ENCODE data around the gene TMEM106B. TPM values are rescaled to one million over a fixed set of nuclear protein-coding genes. Genes with fewer than 3 reads are reported as not detected.

TMEM106B gene
- total and polyA plus RNA-seq, 2 of the 4 experiments (the other 2 are of a cell fraction): 24.7 to 59.5 TPM

GRCh38 chr7:12207046-12207445 is 4.0 kb upstream of the TMEM106B start:
- Histone ChIP-seq H3K36me3 (ENCODE audit: control insufficient read depth, insufficient read depth, low read length) (no peaks in the 10 kb centered on the region), H3K14ac (replicated peaks; ENCODE audit: low read depth, low read length) (no peak overlapping the region), H3K9me3 (ENCODE audit: control insufficient read depth, insufficient read depth, low read length) (no peaks in the 10 kb centered on the region), H2AK5ac (ENCODE audit: low read depth, low read length) (no peak overlapping the region), H3K56ac (ENCODE audit: extremely low read depth, insufficient read depth, low read length) (no peak overlapping the region), H2BK20ac (ENCODE audit: low read depth, low read length) (no peak overlapping the region), H2AFZ (replicated peaks; ENCODE audit: low read length, poor library complexity) (no peak overlapping the region), H3K4me3 (ENCODE audit: insufficient read depth, low read depth, low read length) (no peak overlapping the region), H3K18ac (ENCODE audit: low read depth, low read length) (no peak overlapping the region), H2AK9ac (replicated peaks; ENCODE audit: low read depth, low read length, poor library complexity) (no peak overlapping the region), H3K9ac (ENCODE audit: low read depth, low read length) (no peak overlapping the region), H2BK120ac (ENCODE audit: low read depth, low read length) (no peak overlapping the region), H3K79me1 (ENCODE audit: low read depth in 1 of 2, low read length in 2 of 2) (peaks cover 7% of the 10 kb centered on the region in 2 experiments), H4K8ac (ENCODE audit: low read depth in 2 of 2, low read length in 2 of 2) (no peak overlapping the region), H3K9me1 (ENCODE audit: insufficient read depth, low read length) (no peaks in the 10 kb centered on the region), H3K23ac (ENCODE audit: low read depth, low read length) (no peak overlapping the region), H2BK5ac (ENCODE audit: low read depth, low read length, poor library complexity, severe bottlenecking) (no peak overlapping the region), H3K4me2 (ENCODE audit: low read depth, low read length) (no peak overlapping the region), H4K5ac (ENCODE audit: low read depth, low read length) (no peak overlapping the region), H3K4me1 (ENCODE audit: control insufficient read depth, insufficient read depth, low read length) (peaks cover 1% of the 10 kb centered on the region; the same call in 1 of the 2 replicates), H3K27me3 (ENCODE audit: control insufficient read depth, insufficient read depth, low read length) (peaks cover 3% of the 10 kb centered on the region), H2BK15ac (ENCODE audit: low read depth, low read length) (no peak overlapping the region), H4K91ac (ENCODE audit: insufficient read depth, low read depth, low read length) (no peak overlapping the region), H4K20me1 (ENCODE audit: insufficient read depth, low read length) (no peaks in the 10 kb centered on the region), H3K27ac (ENCODE audit: insufficient read depth, low read length) (no peak overlapping the region), H3K4ac (ENCODE audit: low read depth, low read length) (no peak overlapping the region)
- ChIA-PET POLR2A (ENCODE audit: unreplicated experiment) (no interaction called here), CTCF (no interaction called here)
- in situ Hi-C loops (cut with MboI; ENCODE audit: low sequenced_read_pairs): no loop called here
- no TSS peak for BruUV-seq (replicated peaks)
- intact Hi-C loops (cut with micrococcal nuclease): no loop called here
- no peak for ATAC-seq (ENCODE audit: low read depth)
- WGBS, 2 experiments (ENCODE audit: extremely low coverage in 2 of 2, insufficient read length in 1 of 2): no CpG with 5 or more reads among the region's 2 CpGs
- DNase-seq: no peak
- dilution Hi-C loops (cut with HindIII; ENCODE audit: low sequenced_read_pairs, unreplicated experiment): no loop called here
- TF ChIP-seq CHD1 (IDR thresholded peaks at IDR 0.05; ENCODE audit: low read depth, low read length) (no peak), MAZ (IDR thresholded peaks at IDR 0.05; ENCODE audit: borderline replicate concordance, low read depth, low read length) (no peak), MXI1 (IDR thresholded peaks at IDR 0.05; ENCODE audit: borderline replicate concordance, low read depth, low read length) (no peak), ELK1 (IDR thresholded peaks at IDR 0.05; ENCODE audit: borderline replicate concordance, low read depth, low read length) (no peak), RAD21 (IDR thresholded peaks at IDR 0.05; ENCODE audit: low read length) (no peak), FOS (IDR thresholded peaks at IDR 0.05; ENCODE audit: low read depth, low read length) (no peak), BHLHE40 (IDR thresholded peaks at IDR 0.05; ENCODE audit: low read depth, low read length) (no peak), NFE2L2 (IDR thresholded peaks at IDR 0.05; ENCODE audit: low read depth, low read length) (no peak), RFX5 (IDR thresholded peaks at IDR 0.05; ENCODE audit: low read depth, low read length) (no peak), POLR2A (IDR thresholded peaks at IDR 0.05; ENCODE audit: low read depth, low read length) (no peak), SMC3 (IDR thresholded peaks at IDR 0.05; ENCODE audit: low read depth, low read length) (no peak), CEBPB (IDR thresholded peaks at IDR 0.05; ENCODE audit: low read depth, low read length) (no peak), MAFK (IDR thresholded peaks at IDR 0.05; ENCODE audit: low read depth, low read length) (no peak), RCOR1 (IDR thresholded peaks at IDR 0.05; ENCODE audit: insufficient replicate concordance, low read length) (no peak)
- TF ChIP-seq, protein P1, sequence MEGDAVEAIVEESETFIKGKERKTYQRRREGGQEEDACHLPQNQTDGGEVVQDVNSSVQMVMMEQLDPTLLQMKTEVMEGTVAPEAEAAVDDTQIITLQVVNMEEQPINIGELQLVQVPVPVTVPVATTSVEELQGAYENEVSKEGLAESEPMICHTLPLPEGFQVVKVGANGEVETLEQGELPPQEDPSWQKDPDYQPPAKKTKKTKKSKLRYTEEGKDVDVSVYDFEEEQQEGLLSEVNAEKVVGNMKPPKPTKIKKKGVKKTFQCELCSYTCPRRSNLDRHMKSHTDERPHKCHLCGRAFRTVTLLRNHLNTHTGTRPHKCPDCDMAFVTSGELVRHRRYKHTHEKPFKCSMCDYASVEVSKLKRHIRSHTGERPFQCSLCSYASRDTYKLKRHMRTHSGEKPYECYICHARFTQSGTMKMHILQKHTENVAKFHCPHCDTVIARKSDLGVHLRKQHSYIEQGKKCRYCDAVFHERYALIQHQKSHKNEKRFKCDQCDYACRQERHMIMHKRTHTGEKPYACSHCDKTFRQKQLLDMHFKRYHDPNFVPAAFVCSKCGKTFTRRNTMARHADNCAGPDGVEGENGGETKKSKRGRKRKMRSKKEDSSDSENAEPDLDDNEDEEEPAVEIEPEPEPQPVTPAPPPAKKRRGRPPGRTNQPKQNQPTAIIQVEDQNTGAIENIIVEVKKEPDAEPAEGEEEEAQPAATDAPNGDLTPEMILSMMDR (conservative IDR thresholded peaks at IDR 0.05; ENCODE audit: low read depth, low read length): no peak
- TF ChIP-seq, protein P2, sequence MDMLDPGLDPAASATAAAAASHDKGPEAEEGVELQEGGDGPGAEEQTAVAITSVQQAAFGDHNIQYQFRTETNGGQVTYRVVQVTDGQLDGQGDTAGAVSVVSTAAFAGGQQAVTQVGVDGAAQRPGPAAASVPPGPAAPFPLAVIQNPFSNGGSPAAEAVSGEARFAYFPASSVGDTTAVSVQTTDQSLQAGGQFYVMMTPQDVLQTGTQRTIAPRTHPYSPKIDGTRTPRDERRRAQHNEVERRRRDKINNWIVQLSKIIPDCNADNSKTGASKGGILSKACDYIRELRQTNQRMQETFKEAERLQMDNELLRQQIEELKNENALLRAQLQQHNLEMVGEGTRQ (IDR thresholded peaks at IDR 0.05; ENCODE audit: low read depth, low read length): no peak

Measured in IMR-90 (cell line).